Jurkat, Clone E6-1 (cell line): Measurements from ENCODE around the gene BPNT1.

Experiments
- DNase-seq: peaks from one replicate; pipeline ENCODE4 v3.0.0-alpha.2; 2011; ENCODE audit warnings: low read depth, low spot score
- H3K4me3 ChIP-seq: 2 replicates; pipeline ENCODE4 v1.5.1; 2011; ENCODE audit warnings: mild to moderate bottlenecking, low read length, control low read depth, moderate library complexity

Gene BPNT1

GRCh38 chr1:220031287-220031686 is 58.3 kb downstream of the BPNT1 start:
- no peak overlapping the region for H3K4me3 ChIP-seq
- DNase-seq = no peak

DNA sequence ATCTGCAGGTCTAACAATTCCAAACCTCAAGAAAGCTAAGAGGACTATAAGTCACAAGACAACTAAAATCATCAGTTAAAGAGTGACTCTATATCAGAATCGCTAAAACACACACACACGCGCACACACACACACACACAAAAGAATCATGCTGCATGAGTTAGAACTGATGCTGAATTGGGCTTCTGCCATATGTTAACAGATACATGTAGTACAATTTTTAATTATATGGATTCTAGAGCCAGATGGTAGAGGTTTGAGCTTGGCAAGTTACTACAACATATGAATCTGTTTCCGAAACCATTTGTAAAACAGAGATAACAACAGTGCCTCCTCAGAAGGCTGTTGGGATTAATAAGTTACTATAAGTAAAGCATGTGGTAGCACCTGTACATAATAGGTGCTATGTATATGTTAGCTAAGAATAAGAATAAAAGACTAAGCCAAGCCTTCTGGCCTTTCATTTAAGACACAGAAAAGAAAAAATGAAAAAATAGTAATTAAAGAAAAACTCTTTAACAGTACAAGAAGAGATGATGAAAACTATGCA is 61.2 kb downstream of the BPNT1 start:
- no peak overlapping the region for H3K4me3 ChIP-seq
- DNase-seq = no peak

DNA sequence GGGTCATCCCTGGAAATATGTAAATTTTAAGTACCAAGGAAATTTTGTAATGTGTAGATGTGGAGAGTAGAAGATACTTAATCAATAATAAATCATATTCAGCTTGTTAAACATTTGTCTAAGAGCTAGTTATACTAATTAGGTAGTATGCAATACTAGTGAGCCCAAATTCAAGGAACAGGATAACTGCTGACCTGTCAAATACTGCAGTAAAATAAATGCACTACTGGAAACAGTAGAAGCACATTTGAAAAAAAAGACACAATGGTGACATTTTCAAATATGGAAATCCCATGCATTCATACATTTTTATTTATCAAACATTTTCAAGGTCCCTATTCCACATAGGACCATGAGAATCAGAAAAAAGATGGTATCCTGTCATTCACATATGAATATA is 70.5 kb downstream of the BPNT1 start:
- no peak for DNase-seq
- H3K4me3 ChIP-seq = no peak overlapping the region

DNA sequence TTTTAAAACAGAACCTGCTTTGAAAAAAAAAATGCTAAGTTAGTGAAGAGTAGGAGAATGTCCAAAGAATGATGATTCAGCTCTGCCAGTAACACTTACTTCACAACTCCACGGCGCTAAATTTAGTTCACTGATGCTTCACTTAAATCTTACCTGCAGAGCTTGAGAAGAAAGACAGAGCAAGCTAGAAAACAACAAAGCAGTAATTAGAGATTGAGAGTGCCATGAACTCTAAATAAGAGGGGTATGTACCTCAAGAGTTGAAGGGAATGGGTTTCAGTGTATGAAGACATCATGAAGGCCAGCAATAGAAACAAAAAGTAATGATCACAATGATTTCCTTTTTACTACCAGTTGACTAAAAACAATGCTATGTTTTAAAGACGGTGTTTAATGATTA is 76.1 kb downstream of the BPNT1 start:
- no peak for DNase-seq
- no peak overlapping the region for H3K4me3 ChIP-seq

GRCh38 chr1:220012259-220012658 is 77.3 kb downstream of the BPNT1 start:
- DNase-seq = no peak
- no peak overlapping the region for H3K4me3 ChIP-seq

GRCh38 chr1:220011620-220012019 is 78.0 kb downstream of the BPNT1 start:
- DNase-seq = no peak

More at GRCh38 chr1:220011620-220012019, 78.0 kb downstream of the BPNT1 start:
- no peak overlapping the region for H3K4me3 ChIP-seq
